D721Med (cell line): Measurements from ENCODE around the gene SLC25A26.
A peak's percentile ranks its signal among the peaks of the same experiment; 100 is the strongest.

Experiments used
- DNase-seq: peaks from one replicate; pipeline ENCODE4 v3.0.0; 2011; ENCODE audit warnings: low spot score; ENCODE audit not compliant: insufficient read length
- FAIRE-seq: peaks from 2 replicates; lab custom pipeline; 2011; peaks lifted over from hg19 to GRCh38; lab: Jason Lieb, UNC
- CTCF ChIP-seq: IDR thresholded peaks from 2 replicates; pipeline ENCODE4 v1.5.1; 2012; ENCODE audit warnings: mild to moderate bottlenecking, control low read depth; ENCODE audit not compliant: insufficient read depth; ENCODE audit errors: missing control alignments

SLC25A26 gene

DNA sequence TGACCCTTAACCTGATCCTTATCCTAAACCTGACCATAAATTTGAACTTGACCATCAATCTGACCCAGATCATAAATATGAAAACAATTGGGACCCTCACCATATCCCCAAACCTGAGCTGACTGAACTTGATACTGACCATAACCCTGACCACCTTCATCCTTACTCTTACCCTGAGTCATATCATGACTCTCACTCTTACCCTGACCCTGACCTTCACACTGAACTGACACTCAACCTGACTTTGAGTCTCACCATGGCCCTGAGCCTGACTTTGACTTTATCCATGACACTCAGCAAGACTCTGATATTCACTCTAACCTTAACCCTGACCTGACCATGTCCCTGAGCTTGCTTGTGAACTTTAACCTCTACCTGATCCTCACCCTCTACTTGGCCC lies 34.3 kb upstream of the SLC25A26 start:
- DNase-seq (no peak), FAIRE-seq (no peak)
- TF ChIP-seq CTCF: no peak

DNA sequence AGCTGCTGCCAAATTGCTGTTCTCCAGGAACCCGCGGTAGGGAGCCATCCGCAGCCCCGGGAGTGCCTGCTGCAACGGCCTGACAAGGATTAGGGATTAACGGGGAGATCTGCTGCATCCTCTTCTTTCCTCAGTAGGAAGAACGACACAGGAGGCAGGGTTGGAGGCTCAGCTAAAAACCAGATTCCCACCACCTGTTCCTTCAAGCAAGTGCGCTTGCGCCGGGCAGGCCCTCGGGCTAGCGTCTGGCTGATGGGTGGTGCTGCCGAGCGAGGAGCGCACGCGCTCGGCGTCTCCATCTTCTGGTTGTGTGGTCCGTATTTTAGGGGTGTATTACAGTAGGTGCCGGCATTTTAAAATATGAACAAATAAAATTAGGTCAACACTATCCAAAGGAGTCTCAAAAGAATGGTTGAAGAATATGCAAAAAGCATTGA lies 25.4 kb upstream of the SLC25A26 start:
- DNase-seq: peak; percentile 75
- TF ChIP-seq CTCF: peak; percentile 13
- no peak for FAIRE-seq

DNA sequence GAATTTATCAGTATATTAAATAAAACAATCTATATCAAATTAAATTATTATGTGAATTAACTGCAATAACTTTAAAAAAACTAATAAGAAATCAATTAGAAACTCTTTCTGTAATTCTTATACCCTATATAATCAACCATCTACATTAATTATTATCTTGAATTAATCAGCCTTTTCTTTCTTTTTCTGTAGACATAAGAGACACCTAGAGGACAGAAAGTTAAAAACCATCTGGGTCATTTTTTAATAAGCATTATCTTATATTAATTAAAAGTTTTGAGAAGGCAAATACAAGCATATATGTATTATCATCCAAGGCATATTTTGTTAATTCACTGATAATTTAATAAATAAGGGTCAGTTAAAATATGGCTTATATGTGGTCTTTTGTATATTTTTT lies 24.2 kb upstream of the SLC25A26 start:
- FAIRE-seq (no peak), DNase-seq (no peak)
- peak; percentile 32 for TF ChIP-seq CTCF

DNA sequence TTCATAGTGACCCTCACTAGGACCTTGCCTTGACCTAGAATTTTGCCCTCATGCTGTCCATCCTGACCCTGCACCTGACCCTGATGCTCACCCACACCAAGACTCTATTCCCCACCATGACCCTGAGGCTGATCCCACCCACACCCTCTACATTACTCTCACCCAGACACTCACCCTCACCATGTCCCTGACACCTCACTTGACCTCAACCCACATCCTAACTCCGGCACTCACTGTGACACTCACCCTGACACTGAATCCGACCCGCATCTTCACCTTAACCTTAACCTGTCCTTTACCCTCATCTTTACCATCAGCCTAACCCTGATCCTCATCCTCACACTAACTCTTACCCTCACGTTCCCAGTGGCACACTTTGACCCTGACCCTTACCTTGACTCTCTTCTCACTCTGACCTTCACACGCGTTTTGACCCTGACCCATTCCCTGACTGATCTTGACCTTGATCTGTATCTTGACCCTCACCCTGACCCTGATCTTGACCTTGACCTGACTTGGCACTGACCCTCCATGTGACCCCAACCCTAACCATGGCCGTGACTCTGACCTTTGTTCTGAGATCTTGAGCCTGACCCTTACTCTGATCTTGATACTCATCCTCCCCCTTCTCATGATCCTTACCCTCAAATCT lies 22.2 kb upstream of the SLC25A26 start:
- no peak for TF ChIP-seq CTCF
- no peak for FAIRE-seq
- no peak for DNase-seq

DNA sequence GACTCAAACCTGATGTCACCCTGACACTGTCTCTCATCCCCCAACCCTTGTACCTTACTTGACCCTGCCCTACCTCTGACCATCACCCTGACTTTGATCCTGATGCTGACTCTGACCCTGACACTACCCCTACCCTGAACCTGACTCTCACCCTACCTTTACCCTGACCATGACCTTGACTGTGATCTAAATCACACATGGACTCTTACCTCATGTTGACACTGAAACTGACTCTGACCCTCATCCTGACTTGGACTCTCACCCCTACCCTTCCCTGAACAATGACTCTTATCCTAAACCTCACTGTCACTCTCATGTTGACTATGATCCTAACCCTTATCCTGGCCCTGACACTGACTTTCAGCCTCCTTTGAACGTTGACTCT lies 21.7 kb upstream of the SLC25A26 start:
- DNase-seq: no peak
- FAIRE-seq: no peak
- no peak for TF ChIP-seq CTCF

- FAIRE-seq (no peak), DNase-seq (no peak)
- no peak for TF ChIP-seq CTCF
These were observed 20.7 kb upstream of the SLC25A26 start for GRCh38 chr3:66200147-66200546.

GRCh38 chr3:66200786-66201185 lies 20.0 kb upstream of the SLC25A26 start:
- no peak for TF ChIP-seq CTCF
- no peak for FAIRE-seq
- DNase-seq: no peak
